Kidney glomerular epithelial cell (primary cell): ENCODE data around the gene C1orf167.

Experiments used
- DNase-seq: peaks from one replicate; lab custom pipeline; 2025; lab: John Stamatoyannopoulos, UW

C1orf167 gene

GRCh38 chr1:11736746-11737639 lies 25.0 kb upstream of the C1orf167 start:
- peak; percentile 63 for DNase-seq

GRCh38 chr1:11738096-11738495 lies 23.9 kb upstream of the C1orf167 start:
- no peak for DNase-seq

- DNase-seq: no peak
Observed at GRCh38 chr1:11738783-11739182, 23.2 kb upstream of the C1orf167 start.

GRCh38 chr1:11740258-11741192 lies 21.5 kb upstream of the C1orf167 start:
- no peak for DNase-seq

- no peak for DNase-seq
Observed at GRCh38 chr1:11741482-11741881, 20.5 kb upstream of the C1orf167 start.

GRCh38 chr1:11741919-11742558 lies 20.0 kb upstream of the C1orf167 start:
- DNase-seq: no peak

- DNase-seq: no peak
Observed at GRCh38 chr1:11744287-11744686, 17.7 kb upstream of the C1orf167 start.

GRCh38 chr1:11746092-11746491 lies 15.9 kb upstream of the C1orf167 start:
- DNase-seq: no peak

- DNase-seq: no peak
Observed at GRCh38 chr1:11746795-11747487, 15.1 kb upstream of the C1orf167 start.

- DNase-seq: no peak
Observed at GRCh38 chr1:11748294-11749202, 13.4 kb upstream of the C1orf167 start.

- DNase-seq: peak; percentile 7
Observed at GRCh38 chr1:11749203-11749689, 12.7 kb upstream of the C1orf167 start.

- DNase-seq: no peak
Observed at GRCh38 chr1:11749996-11750395, 12.0 kb upstream of the C1orf167 start.

- DNase-seq: no peak
Observed at GRCh38 chr1:11751087-11751486, 10.9 kb upstream of the C1orf167 start.

- DNase-seq: no peak
Observed at GRCh38 chr1:11752359-11753088, 9.5 kb upstream of the C1orf167 start.

- DNase-seq: no peak
Observed at GRCh38 chr1:11753555-11754208, 8.3 kb upstream of the C1orf167 start.

- DNase-seq: no peak
Observed at GRCh38 chr1:11757047-11757446, 4.9 kb upstream of the C1orf167 start.

- no peak for DNase-seq
Observed at GRCh38 chr1:11759791-11760190, 2.2 kb upstream of the C1orf167 start.

GRCh38 chr1:11761285-11761684 lies 708 bp upstream of the C1orf167 start:
- DNase-seq: no peak

- no peak for DNase-seq
Observed at GRCh38 chr1:11764115-11764514, 2.1 kb downstream of the C1orf167 start.
